B cell (primary cell): ENCODE results near the gene CT83. TPM values are rescaled to one million over a fixed set of nuclear protein-coding genes. Genes with fewer than 3 reads are reported as not detected.

Source experiments
- ATAC-seq: fragments of 200-7000 bp; cut with Tn5 transposase; one replicate; pipeline ENCODE4 v1.10.0; 2021; ENCODE audit warnings: low read depth, mild to moderate bottlenecking, moderate number of reproducible peaks, moderate library complexity
- CTCF ChIA-PET: fragments of 350-600 bp; sonication (Branson Sonifier 250); formaldehyde crosslinking; loops from one replicate; lab custom pipeline; 2021; ENCODE audit warnings: antibody characterized with exemption, inconsistent platforms; lab: Charles Lee
- POLR2A ChIA-PET: fragments of 350-600 bp; sonication (Branson Sonifier 250); formaldehyde crosslinking; loops from one replicate; lab custom pipeline; 2021; ENCODE audit warnings: antibody characterized with exemption; lab: Charles Lee
- DNase-seq: peaks from one replicate; pipeline ENCODE4 v3.0.0; 2013
- H2AFZ ChIP-seq: 2 replicates; pipeline ENCODE4 v1.6.1; 2012; ENCODE audit warnings: mild to moderate bottlenecking, low read depth, low read length; ENCODE audit not compliant: insufficient read depth, poor library complexity, severe bottlenecking
- H3K27ac ChIP-seq, 2 donors: 1 replicate in 1 of 2; 2 replicates in 1 of 2; pipeline ENCODE4 v1.5.1; 2012 to 2013; ENCODE audit warnings: low read length in 2 of 2, mild to moderate bottlenecking in 2 of 2, moderate library complexity in 1 of 2
- H3K27me3 ChIP-seq, 4 experiments: fragments of 200-600 bp in 1 of 4; sonication (generic) in 1 of 4; replicated peaks in 1 of 4; 1 replicate in 2 of 4; 2 replicates in 2 of 4; pipeline versions ENCODE4 v1.6.1 to v1.7.0; 2013 to 2016; ENCODE audit warnings: low read length in 3 of 4, mild to moderate bottlenecking in 2 of 4, mixed read lengths in 1 of 4, moderate library complexity in 1 of 4; ENCODE audit not compliant: insufficient read depth in 4 of 4, control insufficient read depth in 3 of 4; ENCODE audit errors: control extremely low read depth in 1 of 4
- H3K36me3 ChIP-seq, 2 experiments: replicated peaks in 1 of 2; 1 replicate in 1 of 2; 2 replicates in 1 of 2; pipeline versions ENCODE4 v1.6.1 to v1.7.1; 2013; ENCODE audit warnings: low read length in 1 of 2; ENCODE audit not compliant: insufficient read depth in 2 of 2, control insufficient read depth in 1 of 2; ENCODE audit errors: control extremely low read depth in 1 of 2, extremely low read depth in 1 of 2
- H3K4me1 ChIP-seq, 2 donors: fragments of 200-600 bp in 1 of 2; sonication (generic) in 1 of 2; 1 replicate in 1 of 2; 2 replicates in 1 of 2; pipeline versions ENCODE4 v1.5.1 to v1.6.1; 2013 to 2017; ENCODE audit warnings: low read length in 2 of 2; ENCODE audit not compliant: control insufficient read depth in 2 of 2, insufficient read depth in 2 of 2
- H3K4me2 ChIP-seq: replicated peaks from 2 replicates; pipeline ENCODE3; 2012; ENCODE audit warnings: mild to moderate bottlenecking, low read depth, low read length; ENCODE audit not compliant: poor library complexity, severe bottlenecking
- H3K4me3 ChIP-seq, 5 experiments: fragments of 200-600 bp in 1 of 5; sonication (generic) in 1 of 5; 1 replicate in 3 of 5; 2 replicates in 2 of 5; pipeline versions ENCODE4 v1.5.1 to v1.7.0; 2011 to 2016; ENCODE audit warnings: low read length in 4 of 5, mild to moderate bottlenecking in 4 of 5, low read depth in 2 of 5, control low read depth in 1 of 5, moderate library complexity in 1 of 5; ENCODE audit not compliant: insufficient read depth in 1 of 5; ENCODE audit errors: control extremely low read depth in 1 of 5, extremely low read depth in 1 of 5
- H3K79me2 ChIP-seq: fragments of 200-600 bp; sonication (generic); one replicate; pipeline ENCODE4 v1.6.0; 2016; ENCODE audit warnings: low read length; ENCODE audit not compliant: control insufficient read depth, insufficient read depth
- H3K9ac ChIP-seq: fragments of 200-600 bp; sonication (generic); 2 replicates; pipeline ENCODE4 v1.6.1; 2017; ENCODE audit warnings: mild to moderate bottlenecking, low read length, moderate library complexity
- H3K9me3 ChIP-seq, 3 donors: one replicate each; pipeline versions ENCODE4 v1.6.1 to v1.7.1; 2013; ENCODE audit warnings: low read length in 2 of 3; ENCODE audit not compliant: control insufficient read depth in 2 of 3, insufficient read depth in 1 of 3; ENCODE audit errors: control extremely low read depth in 1 of 3
- H4K20me1 ChIP-seq: 2 replicates; pipeline ENCODE4 v1.6.0; 2012; ENCODE audit warnings: mild to moderate bottlenecking, low read length; ENCODE audit not compliant: insufficient read depth, control insufficient read depth, poor library complexity, severe bottlenecking
- H3K27ac Mint-ChIP-seq: one replicate; pipeline ENCODE4 v1.8.0; 2021; ENCODE audit warnings: mixed read lengths
- H3K27me3 Mint-ChIP-seq: one replicate; pipeline ENCODE4 v1.8.0; 2021; ENCODE audit warnings: mixed read lengths
- H3K4me1 Mint-ChIP-seq: one replicate; pipeline ENCODE4 v1.8.0; 2021; ENCODE audit warnings: mixed read lengths
- H3K4me3 Mint-ChIP-seq: one replicate; pipeline ENCODE4 v1.8.0; 2021; ENCODE audit warnings: mixed read lengths
- H3K9me3 Mint-ChIP-seq: one replicate; pipeline ENCODE4 v1.8.0; 2022; ENCODE audit warnings: mixed read lengths; ENCODE audit not compliant: insufficient read depth
- CTCF ChIP-seq: fragments of 200-600 bp; IDR thresholded peaks from one replicate; pipeline ENCODE4 v1.8.0; 2022; ENCODE audit warnings: antibody characterized with exemption, mild to moderate bottlenecking
- EZH2 ChIP-seq: IDR thresholded peaks from 2 replicates; pipeline ENCODE4 v1.6.1; 2012; ENCODE audit warnings: borderline replicate concordance, low read depth, mild to moderate bottlenecking, moderate library complexity, low read length; ENCODE audit not compliant: insufficient read depth, poor library complexity, severe bottlenecking
- WGBS: methylation state at CpG from one replicate; pipeline ENCODE4 v1.1.5; 2013; ENCODE audit warnings: missing lambda C conversion rate; ENCODE audit not compliant: insufficient coverage; 5-methylcytosine and 5-hydroxymethylcytosine counted together
- intact Hi-C: fragments of 100-400 bp; cut with micrococcal nuclease; formaldehyde crosslinking; loops from one replicate; pipeline ENCODE4 v1.10.0; 2022
- polyA plus RNA-seq: library from polyadenylated mRNA; depleted of rRNA; stranded (reverse); fragments of >200 nt; gene quantifications from 2 replicates; pipeline ENCODE4 v1.2.3, GENCODE V29; 2012
- total RNA-seq, 2 donors: library from RNA; stranded (reverse); fragments of 120-200 nt in 1 of 2; gene quantifications; 1 replicate in 1 of 2; 2 replicates in 1 of 2; pipeline versions ENCODE4 v1.2.3 to v1.2.4, GENCODE V29; 2013 to 2022

The CT83 gene
- total and polyA plus RNA-seq, 2 donors (not counting 1 experiment from before 2014, with no cell fraction given) = not detected

- H3K4me3 Mint-ChIP-seq = no peak overlapping the region
- no peak for TF ChIP-seq CTCF
- no peak for TF ChIP-seq EZH2
- Histone ChIP-seq H3K9me3 (no peaks in the 10 kb centered on the region), H4K20me1 (no peaks in the 10 kb centered on the region), H3K36me3 (no peaks in the 10 kb centered on the region), H3K79me2 (no peaks in the 10 kb centered on the region), H3K4me3 (no peak overlapping the region), H2AFZ (no peak overlapping the region), H3K4me1 (no peaks in the 10 kb centered on the region), H3K9ac (no peak overlapping the region), H3K4me2 (no peak overlapping the region), H3K27ac (no peak overlapping the region), H3K27me3 (no peaks in the 10 kb centered on the region)
- H3K4me1 Mint-ChIP-seq = no peaks in the 10 kb centered on the region
- ATAC-seq (no peak), DNase-seq (no peak)
- H3K27ac Mint-ChIP-seq = no peak overlapping the region
- CTCF ChIA-PET = no interaction called here
- intact Hi-C loops = no loop called here
- POLR2A ChIA-PET = no interaction called here
- no peaks in the 10 kb centered on the region for H3K27me3 Mint-ChIP-seq
- no CpG with 5 or more reads among the region's 3 CpGs for WGBS
- no peaks in the 10 kb centered on the region for H3K9me3 Mint-ChIP-seq
These were observed 34.8 kb downstream of the CT83 start for GRCh38 chrX:116427978-116428377.

- ChIA-PET CTCF (no interaction called here), POLR2A (no interaction called here)
- H3K4me3 Mint-ChIP-seq = no peak overlapping the region
- no peaks in the 10 kb centered on the region for H3K4me1 Mint-ChIP-seq
- H3K27ac Mint-ChIP-seq = no peak overlapping the region
- H3K9me3 Mint-ChIP-seq = no peaks in the 10 kb centered on the region
- Histone ChIP-seq H3K4me2 (no peak overlapping the region), H4K20me1 (no peaks in the 10 kb centered on the region), H3K36me3 (no peaks in the 10 kb centered on the region), H2AFZ (no peak overlapping the region), H3K4me1 (no peaks in the 10 kb centered on the region), H3K9me3 (no peaks in the 10 kb centered on the region), H3K27me3 (no peaks in the 10 kb centered on the region), H3K4me3 (no peak overlapping the region), H3K27ac (no peak overlapping the region), H3K9ac (no peak overlapping the region), H3K79me2 (no peaks in the 10 kb centered on the region)
- no peak for TF ChIP-seq EZH2
- no peak for TF ChIP-seq CTCF
- no peak for DNase-seq
- H3K27me3 Mint-ChIP-seq = no peaks in the 10 kb centered on the region
- ATAC-seq = no peak
- WGBS = no CpG with 5 or more reads among the region's 4 CpGs
- intact Hi-C loops = no loop called here
These were observed 44.8 kb downstream of the CT83 start for GRCh38 chrX:116417968-116418367.
